Inflammatory macrophage (primary cell): ENCODE results near the gene AIFM3.
A peak's percentile ranks its signal among the peaks of the same experiment; 100 is the strongest.
"Not testable (repeated sequence)": the region's sequence is repeated elsewhere in the genome, so short reads cannot be mapped to it uniquely, and the experiment has no call there.

Experiments
- DNase-seq, 2 donors: peaks; one replicate each; pipeline ENCODE4 v3.0.0-alpha.2; 2020 to 2022

The AIFM3 gene

GRCh38 chr22:20992056-20992442 lies 25.0 kb downstream of the AIFM3 start:
- DNase-seq: no peak

- DNase-seq: no peak
Measured at GRCh38 chr22:20992456-20993303, 25.6 kb downstream of the AIFM3 start.

DNA sequence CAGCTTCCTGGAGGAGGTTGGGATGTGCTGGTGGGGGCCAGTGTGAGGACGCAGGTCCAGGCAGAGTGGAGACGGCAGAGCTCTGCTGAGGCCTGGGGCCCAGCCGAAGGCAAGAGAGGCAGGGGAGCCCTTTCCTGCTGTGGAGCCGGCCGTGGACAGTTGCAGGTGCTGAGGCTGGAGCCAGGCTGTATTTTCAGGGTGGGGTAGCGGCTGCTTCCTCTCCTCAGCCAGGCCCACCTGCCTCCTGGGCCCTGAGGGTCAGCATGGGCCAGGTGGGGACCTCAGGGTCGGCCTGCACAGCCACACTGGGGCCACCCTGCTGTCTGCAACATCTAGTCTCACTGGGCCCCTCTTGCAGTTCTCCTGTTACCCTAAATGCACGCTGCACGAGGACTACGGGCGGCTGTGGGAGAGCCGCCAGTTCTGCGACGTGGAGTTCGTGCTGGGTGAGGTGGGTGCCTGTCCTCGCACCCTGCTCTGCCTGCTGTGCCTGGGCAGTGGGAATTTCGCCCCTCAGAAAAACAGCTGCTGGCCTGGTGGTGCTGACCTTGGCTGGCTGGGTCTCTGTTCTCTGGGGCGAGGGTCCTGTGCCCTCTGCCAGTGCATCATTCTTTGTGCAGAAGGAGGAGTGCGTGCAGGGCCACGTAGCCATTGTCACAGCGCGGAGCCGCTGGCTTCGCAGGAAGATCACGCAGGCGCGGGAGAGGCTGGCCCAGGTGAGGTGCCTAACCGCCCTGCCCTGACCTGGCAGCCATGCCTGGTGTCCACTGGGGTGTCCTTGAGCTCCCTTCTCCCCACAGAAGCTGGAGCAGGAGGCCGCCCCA lies 26.5 kb downstream of the AIFM3 start:
- DNase-seq: no peak

DNA sequence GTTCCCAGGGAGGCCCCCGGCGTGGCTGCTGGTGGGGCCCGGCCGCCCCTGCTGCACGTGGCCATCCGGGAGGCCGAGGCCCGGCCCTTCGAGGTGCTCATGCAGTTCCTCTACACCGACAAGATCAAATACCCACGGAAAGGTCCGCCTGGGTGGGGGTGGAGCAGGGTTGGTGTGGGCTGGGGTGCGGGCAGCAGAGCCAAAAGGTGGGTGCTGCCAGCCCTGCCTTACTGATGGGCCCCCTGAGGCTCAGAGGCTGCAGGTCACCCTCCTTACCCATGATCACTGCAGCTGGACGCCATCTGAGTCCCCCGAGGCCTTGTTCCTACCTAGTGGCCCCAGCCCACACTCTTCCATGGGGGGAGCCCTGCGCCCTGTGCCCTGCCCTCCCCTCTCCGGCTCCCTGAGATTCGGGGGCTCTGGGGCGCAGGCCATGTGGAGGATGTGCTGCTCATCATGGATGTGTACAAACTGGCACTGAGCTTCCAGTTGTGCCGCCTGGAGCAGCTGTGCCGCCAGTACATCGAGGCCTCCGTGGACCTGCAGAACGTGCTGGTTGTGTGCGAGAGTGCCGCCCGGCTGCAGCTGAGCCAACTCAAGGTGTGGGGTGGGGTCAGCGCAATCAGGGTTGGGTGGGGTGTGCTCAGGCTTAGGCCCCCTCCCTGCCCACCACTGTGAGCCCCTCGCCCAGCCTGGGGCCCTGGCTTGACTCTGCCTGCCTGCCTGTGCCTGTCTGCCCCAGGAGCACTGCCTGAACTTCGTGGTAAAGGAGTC lies 27.3 kb downstream of the AIFM3 start:
- no peak for DNase-seq

GRCh38 chr22:20994902-20995241 lies 27.8 kb downstream of the AIFM3 start:
- no peak for DNase-seq

DNA sequence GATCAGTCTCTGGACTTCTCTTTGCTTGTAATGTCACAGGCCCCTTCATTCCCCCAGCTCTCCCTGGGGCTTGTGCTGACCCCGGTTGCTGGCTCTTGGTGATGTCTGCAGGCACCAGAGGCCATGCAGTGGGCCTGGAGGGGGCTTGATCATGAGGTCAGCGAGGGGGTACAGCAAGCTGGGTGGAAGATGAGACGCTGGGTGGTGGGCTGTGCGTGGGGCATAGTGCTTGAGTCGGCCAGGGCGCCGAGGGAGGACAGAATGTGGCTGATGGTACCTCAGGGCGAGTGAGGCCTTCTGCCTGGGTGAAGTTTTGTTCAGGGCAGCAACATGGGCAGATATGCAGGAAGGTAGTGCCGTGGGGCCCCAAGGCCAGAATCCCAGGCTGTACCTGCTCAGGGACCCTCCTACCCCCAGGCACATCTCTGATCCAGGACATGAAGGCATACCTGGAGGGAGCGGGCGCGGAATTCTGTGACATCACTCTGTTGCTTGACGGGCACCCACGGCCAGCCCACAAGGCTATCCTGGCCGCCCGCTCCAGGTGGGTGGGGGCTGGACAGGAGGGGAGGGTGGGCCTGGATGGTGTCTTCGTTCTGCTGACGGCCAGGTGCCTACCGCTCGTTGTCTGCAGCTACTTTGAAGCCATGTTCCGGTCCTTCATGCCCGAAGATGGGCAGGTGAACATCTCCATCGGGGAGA lies 28.4 kb downstream of the AIFM3 start:
- DNase-seq: no peak

DNA sequence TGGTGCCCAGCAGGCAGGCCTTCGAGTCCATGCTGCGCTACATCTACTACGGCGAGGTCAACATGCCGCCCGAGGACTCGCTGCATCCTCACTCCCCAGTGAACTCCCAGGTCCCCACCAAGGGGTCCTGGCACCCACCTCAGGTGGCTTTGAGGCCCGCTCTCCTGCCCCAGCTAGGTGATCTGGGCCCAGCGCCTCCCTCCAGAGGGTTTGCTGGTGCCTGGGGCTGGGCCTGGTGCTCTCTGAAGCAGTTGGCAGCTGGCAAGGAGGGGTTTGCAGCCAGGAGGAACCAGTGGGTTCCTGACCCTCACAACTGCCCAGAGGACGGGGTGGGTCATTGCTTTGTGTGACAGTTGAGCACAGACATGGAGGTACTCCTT lies 29.0 kb downstream of the AIFM3 start:
- DNase-seq: no peak

DNA sequence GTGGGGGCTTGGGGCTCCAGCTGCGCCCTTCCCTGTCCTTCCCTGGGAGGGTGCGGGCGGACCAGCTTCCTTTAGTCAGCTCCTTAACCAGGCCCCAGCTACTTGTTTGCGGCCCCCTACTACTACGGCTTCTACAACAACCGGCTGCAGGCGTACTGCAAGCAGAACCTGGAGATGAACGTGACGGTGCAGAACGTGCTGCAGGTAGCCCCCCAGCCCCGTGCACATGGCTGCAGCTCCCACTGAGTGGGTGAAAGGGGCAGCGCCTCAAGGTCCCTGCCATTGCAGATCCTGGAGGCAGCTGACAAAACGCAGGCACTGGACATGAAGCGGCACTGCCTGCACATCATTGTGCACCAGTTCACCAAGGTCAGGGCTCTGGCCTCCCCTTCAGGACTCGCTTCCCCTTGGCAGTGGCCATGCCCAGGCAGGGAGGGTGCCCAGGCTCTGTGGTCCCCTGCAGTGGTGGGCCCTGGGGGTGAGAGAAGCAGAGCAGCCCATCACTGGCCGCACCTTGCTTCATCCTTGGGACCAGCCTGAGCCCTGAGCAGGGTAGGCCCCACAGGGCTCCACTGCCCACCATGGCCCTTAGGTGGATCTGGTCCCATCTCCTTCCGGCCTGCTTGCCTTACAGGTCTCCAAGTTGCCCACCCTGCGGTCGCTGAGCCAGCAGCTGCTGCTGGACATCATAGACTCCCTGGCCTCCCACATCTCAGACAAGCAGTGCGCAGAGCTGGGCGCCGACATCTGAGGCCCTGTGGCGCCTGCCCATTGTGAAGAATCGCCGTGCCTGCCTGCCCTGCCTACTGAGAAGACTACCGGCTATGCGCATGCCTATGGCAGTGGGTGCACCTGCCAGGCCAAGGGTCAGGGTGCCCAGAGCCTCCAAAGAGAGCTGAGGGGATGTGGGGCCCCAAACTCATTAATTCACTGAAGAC lies 29.8 kb downstream of the AIFM3 start:
- no peak for DNase-seq

GRCh38 chr22:20997536-20998257 lies 30.6 kb downstream of the AIFM3 start:
- no peak for DNase-seq

GRCh38 chr22:20998411-20999336 lies 31.6 kb downstream of the AIFM3 start:
- DNase-seq: no peak

- DNase-seq: no peak
Measured at GRCh38 chr22:20999350-21000206, 32.5 kb downstream of the AIFM3 start.

DNA sequence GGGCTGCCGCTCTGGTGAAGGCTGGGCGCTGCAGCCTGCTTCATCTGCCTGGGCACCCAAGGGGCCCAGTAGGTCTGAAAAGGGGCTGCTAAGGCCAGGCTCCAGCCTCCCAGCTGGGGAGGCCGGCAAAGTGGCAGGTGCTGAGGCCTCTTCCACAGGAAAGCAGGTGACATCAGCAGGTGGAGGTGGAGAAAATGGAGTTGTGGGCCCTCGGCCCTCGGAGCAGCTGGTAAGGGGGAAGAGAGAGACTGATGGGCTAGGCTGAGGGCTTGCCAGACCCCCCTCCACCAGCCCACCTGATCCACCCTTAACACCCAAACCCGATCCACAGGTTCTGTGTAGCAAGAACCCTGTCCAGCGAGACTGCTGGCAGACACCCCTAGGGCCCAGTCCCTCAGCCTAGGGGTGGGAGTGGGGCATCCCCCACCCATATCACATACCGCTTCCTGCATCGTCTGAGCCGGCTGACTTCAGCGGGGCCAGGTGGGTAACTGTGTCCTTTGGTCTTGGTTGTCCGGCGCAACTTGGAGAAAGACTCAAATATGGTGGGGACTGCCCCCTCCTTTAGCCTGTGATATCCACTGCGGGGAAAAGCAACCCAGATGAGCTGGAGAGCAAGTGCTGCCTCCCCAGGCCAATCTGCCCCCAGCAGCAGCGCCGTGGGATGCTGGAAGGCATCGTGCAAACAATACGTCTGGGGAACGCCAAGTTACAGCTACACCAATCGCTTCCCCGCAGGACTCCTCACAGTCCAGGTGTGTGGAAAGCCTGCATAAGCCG lies 33.3 kb downstream of the AIFM3 start:
- DNase-seq: no peak

DNA sequence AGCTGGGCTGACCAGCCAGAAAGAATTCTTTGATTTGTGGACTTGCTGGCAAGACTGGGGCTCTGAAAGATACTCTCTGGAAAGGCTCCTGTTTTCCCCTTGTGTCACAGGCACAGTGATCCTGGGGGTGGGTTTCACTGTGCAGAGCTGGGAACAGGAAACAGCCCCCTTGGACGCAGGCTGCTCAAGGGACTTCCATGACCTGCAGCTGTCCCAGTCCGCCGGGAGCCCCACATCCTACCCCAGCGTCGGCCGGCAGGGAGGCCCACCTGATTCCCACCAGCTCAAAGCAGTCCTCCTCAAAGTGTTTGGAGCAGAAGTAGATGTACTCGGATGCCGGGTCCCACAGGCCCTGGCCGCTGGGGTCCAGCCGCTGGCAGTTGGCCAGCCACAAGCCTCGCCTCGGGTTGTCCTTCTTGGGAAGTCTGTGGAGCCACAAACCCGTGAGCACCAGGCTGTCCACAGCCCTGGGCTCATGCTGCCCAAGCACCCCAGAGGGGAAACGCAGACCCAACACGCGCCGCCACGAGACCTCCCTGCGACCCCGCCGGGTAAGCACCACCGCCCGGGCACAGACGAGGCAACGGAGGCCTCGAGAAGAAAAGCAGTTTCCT lies 34.0 kb downstream of the AIFM3 start:
- DNase-seq: no peak

- peak; percentile 96 to 98 for DNase-seq
Measured at GRCh38 chr22:21001601-21002325, 34.7 kb downstream of the AIFM3 start, which contains the start of gene THAP7. TSS of gene THAP7 (minus strand) at chr22:21002118. CDS start at chr22:21001911, 207 bp downstream.

DNA sequence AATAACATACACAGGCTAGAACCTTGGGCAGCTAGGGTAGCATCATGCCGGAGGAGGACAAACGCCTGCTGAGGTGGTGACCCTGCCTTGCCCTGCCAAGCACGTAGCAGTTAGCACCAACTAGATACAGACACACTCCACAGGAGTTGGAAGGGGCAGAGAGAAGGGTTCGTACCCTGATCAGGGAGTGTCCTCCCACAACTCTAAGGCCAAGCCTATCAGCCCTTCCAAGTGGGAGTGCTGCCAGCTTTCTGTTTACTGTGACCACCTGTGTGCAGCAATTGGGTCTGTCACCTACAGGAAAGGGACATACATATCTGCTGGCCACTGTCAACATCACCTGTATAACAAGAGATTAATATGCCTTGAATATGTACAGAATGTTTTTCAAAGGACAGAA lies 36.7 kb downstream of the AIFM3 start:
- DNase-seq: no peak

DNA sequence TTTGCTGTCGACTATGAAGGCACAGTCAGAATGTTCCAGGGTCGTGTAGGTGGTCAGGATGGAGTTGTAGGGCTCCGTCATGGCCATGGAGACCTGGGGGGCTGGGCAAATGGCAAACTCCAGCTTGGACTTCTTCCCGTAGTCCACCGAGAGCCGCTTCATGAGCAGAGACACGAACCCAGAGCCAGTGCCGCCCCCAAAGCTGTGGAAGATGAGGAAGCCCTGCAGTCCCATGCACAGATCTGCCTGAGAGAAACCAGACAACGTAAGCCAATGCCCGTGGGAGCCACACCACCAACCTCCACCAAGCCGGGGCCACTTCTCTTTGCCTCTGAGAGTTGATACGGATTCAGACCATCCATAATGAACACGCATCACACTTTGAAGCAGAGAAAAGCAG lies 42.2 kb downstream of the AIFM3 start:
- not testable (repeated sequence) for DNase-seq
